HG03095 (cell line): ENCODE results near the gene PELI3.
A peak's percentile ranks its signal among the peaks of the same experiment; 100 is the strongest.
"Not testable (repeated sequence)": the region's sequence is repeated elsewhere in the genome, so short reads cannot be mapped to it uniquely, and the experiment has no call there.

ENCODE experiments used
- ATAC-seq: cut with Tn5 transposase; IDR thresholded peaks from one replicate; pipeline ENCODE4 v1.9.1; 2021; ENCODE audit warnings: moderate library complexity; ENCODE audit not compliant: unreplicated experiment

Gene PELI3

GRCh38 chr11:66443602-66444001 is 23.1 kb upstream of the PELI3 start:
- ATAC-seq: no peak

DNA sequence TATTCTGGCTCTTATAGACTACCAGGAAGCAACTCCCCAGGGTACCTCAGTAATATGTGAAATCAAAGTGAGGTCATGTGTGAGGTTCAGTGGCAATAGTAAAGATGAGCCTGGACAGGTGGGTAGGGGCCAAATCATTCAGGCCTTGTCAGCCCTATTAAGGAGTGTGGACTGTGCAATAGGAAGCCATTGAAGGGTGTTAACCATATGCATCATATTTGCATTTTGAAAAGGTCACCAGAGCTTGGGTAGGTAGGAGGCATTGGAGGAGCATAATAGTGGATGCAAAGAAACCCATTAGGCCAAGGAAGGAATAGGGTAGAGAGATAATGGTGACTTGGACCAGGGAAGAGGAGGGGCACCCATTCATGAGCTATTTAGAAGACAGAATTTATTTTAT is 19.7 kb upstream of the PELI3 start:
- ATAC-seq: no peak

- ATAC-seq: no peak
Observed at GRCh38 chr11:66448523-66448922, 18.2 kb upstream of the PELI3 start.

DNA sequence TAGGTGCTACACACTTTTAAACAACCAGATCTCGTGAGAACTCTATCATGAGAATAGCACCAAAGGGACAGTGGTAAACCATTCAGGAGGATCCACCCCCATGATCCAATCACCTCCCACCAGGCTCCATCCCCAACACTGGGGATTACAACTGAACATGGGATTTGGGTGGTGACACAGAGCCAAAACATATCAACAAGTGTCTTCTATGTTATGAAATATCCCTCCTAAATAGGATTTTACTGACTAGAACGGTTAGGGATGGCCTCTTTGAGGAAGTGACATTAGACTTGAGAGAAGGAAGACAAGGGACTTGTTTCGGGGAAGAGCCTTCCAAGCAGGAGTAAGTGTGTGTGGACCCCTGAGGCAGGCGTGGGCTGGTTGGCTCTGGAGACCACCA is 16.1 kb upstream of the PELI3 start:
- ATAC-seq: no peak

DNA sequence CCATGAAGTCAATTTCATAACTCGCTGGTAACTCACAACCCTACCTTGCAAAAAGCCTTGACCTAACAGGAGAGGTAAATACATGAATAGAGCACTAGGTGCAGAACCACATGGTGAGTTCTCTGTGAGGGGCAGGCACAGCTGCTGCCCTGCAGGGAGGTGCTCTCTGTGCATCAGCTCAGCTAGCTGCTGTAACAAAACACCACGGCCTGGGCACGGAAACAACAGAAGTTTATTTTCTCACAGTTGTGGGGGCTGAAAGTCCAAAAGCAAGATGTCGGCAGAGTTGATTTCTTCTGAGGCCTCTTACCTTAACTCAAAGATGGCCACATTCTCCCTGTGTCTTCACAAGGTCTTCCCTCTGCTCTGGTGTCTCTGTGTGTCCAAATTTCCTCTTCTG is 15.0 kb upstream of the PELI3 start:
- no peak for ATAC-seq

DNA sequence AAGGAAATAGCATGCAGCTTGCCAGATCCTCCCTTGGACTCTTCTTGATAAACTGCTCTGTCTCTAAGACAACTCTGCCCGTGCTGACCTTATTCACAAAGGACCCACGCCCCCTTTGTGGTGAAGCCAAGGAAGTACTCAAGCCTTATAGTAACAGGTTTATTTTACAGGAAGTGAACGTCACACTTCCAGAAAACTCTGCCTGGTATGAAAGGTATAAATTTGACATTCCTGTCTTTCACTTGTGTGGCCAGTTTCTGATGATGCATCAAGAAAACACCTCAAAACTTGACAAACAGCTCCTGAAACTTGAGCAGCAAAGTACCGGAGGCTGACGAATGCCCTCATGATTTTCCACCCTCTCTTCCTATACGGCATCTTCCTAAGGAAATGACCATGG is 12.5 kb upstream of the PELI3 start:
- ATAC-seq: no peak

- ATAC-seq: no peak
Observed at GRCh38 chr11:66454828-66455227, 11.9 kb upstream of the PELI3 start.

DNA sequence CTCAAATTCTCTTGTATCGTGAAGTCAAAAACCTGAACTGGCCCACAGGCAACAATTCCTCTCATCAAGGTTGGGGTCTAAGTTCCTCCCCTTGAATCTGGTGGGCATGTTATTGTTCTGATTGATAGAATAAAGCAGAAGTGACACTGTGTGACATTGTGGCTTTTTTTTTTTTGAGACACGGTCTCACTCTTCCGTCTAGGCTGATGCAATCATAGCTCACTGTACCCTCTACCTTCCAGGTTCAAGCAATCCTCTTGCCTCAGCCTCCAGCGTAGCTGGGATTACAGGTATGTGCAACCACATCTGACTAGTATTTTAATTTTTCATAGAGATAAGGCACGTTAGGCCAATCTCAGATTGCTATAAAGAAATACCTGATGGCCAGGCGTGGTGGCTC is 8.9 kb upstream of the PELI3 start:
- no peak for ATAC-seq

GRCh38 chr11:66459138-66459778 is 7.4 kb upstream of the PELI3 start:
- no peak for ATAC-seq

DNA sequence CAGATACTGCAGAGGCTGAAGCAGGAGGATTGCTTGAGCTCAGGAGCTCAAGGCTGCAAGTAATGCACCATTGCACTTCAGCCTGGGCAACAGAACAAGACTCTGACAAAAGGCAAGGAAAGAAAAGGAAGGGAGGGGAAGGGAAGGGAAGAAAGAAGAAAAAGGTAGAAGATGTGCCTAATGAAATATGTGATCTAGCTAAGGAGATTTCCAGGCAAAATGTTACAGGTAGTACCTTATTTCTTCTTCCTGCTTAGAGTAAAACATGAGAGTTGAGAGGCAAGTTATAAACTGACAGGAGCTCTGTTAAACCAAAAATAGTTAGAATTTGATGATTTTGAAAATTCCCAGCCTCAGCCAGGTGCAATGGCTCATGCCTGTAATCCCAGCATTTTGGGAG is 4.7 kb upstream of the PELI3 start:
- ATAC-seq: no peak

DNA sequence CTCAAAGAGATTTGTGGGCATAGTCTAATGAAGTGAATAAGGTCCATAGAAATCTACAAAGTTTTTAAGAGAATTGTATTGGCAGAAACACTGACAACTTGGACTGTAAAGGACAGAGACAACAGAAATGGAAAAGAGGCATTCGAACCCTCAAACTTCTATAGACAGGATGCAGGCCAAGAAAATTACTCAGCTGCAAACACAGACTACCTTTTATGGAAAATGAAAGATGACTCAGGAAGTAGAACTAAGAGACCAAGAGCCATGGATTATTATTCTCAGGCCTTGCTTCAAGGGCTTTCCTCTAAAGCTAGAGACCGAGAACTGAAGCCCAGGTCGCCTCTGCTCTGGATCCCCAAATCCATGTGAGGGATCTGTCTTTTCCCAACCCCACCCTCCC is 3.8 kb upstream of the PELI3 start:
- ATAC-seq: no peak

DNA sequence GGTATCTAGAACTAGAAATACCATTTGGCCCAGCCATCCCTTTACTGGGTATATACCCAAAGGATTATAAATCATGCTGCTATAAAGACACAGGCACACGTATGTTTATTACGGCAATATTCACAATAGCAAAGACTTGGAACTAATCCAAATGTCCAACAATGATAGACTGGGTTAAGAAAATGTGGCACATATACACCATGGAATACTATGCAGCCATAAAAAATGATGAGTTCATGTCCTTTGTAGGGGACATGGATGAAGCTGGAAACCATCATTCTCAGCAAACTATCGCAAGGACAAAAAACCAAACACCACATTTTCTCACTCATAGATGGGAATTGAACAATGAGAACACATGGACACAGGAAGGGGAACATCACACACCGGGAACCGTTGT is 2.6 kb upstream of the PELI3 start:
- not testable (repeated sequence) for ATAC-seq

- ATAC-seq: no peak
Observed at GRCh38 chr11:66464916-66465315, 1.8 kb upstream of the PELI3 start.

DNA sequence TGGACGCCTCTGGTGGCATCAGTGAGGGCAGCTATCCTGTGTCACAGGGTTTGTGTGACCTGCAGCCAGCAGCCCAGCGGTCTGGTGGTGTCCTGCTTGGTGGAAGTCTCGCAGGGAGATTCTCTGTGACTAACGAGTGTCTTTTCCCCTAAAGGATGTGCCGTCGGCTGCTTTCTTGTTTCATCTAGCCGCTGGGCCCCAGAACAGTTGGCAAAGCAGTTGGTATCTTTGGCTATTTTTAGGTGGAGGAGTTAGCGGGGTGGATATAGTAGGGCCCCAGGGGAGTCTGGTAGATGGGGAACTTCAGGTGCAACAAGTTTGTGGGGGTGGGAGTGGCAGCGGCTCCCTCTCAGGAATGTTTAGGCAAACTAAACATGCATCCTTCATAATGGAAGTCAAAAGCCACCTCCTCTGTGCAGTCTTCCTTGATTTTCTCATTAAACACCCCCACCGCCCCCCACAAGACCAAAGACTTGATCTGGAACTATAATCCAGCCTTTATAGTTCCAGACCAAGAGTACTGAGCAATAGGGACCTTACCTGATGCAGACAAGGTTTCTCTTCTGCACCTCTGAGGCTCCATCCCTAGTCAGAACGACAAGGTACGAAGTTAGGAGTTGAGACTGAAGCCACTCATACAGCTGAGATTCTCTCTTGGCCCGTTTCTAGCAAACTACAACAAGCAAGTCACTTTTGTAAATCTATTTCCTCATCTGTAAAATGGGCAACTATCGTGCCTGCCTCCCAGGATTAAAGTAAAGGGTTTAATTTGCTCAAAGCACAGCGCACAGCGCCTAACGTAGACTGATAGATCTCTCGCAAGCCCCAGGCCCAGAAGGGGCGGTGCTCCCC is 1.1 kb upstream of the PELI3 start:
- ATAC-seq: no peak

GRCh38 chr11:66467034-66467659 is 442 bp downstream of the PELI3 start:
- ATAC-seq: peak; percentile 19

GRCh38 chr11:66467756-66468155 is 1.1 kb downstream of the PELI3 start:
- ATAC-seq: no peak

GRCh38 chr11:66468691-66469090 is 2.0 kb downstream of the PELI3 start:
- ATAC-seq: no peak

GRCh38 chr11:66469441-66469840 is 2.7 kb downstream of the PELI3 start:
- ATAC-seq: no peak

DNA sequence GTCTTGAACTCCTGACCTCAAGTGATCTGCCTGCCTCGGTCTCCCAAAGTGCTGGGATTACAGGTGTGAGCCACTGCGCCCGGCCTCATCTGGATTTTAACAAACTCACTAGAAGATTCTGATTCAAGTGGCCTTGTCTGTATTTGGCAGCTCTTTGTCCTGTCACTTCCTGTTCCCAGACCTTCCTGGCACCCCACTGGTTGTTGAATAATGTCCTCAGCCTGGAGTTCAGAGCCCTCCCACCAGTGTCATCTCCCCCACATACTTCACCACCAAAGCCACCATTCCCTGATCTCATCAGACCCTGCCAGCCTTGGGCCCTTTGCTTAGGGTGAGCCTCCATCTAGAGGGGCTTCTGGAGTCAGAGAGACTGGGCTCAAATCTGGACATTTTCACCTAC is 3.3 kb downstream of the PELI3 start:
- no peak for ATAC-seq

- ATAC-seq: no peak
Observed at GRCh38 chr11:66471142-66471541, 4.4 kb downstream of the PELI3 start.

GRCh38 chr11:66472054-66472453 is 5.3 kb downstream of the PELI3 start:
- no peak for ATAC-seq

- no peak for ATAC-seq
Observed at GRCh38 chr11:66473167-66473566, 6.5 kb downstream of the PELI3 start.
